Thyroid gland (tissue), 4 donors: Measurements from ENCODE around the gene KCNIP4. TPM values are rescaled to one million over a fixed set of nuclear protein-coding genes. Genes with fewer than 3 reads are reported as not detected.

Experiments used
- DNase-seq, 2 donors: peaks; one replicate each; pipeline ENCODE4 v3.0.0-alpha.2; 2019
- H3K27ac ChIP-seq, 3 donors: fragments of 200-600 bp; sonication (generic); 1 replicate in 2 of 3; 2 replicates in 1 of 3; pipeline ENCODE4 v1.5.1; 2016 to 2019; ENCODE audit warnings: mild to moderate bottlenecking in 1 of 3, moderate library complexity in 1 of 3
- H3K27me3 ChIP-seq: fragments of 200-600 bp; sonication (generic); one replicate; pipeline ENCODE4 v1.5.1; 2019
- H3K36me3 ChIP-seq, 2 donors: fragments of 200-600 bp; sonication (generic); one replicate each; pipeline ENCODE4 v1.5.1; 2016 to 2019
- H3K4me1 ChIP-seq, 2 donors: fragments of 200-600 bp; sonication (generic); one replicate each; pipeline ENCODE4 v1.5.1; 2017 to 2019
- H3K4me3 ChIP-seq, 3 donors: fragments of 200-600 bp; sonication (generic); replicated peaks in 1 of 3; 1 replicate in 2 of 3; 2 replicates in 1 of 3; pipeline ENCODE4 v1.5.1; 2016; ENCODE audit warnings: mild to moderate bottlenecking in 1 of 3
- H3K9me3 ChIP-seq: fragments of 200-600 bp; sonication (generic); one replicate; pipeline ENCODE4 v1.5.1; 2017
- POLR2A ChIP-seq, 2 donors: fragments of 450-650 bp; IDR thresholded peaks; one replicate each; pipeline ENCODE4 v1.6.1; 2017; ENCODE audit warnings: antibody characterized with exemption in 2 of 2, mild to moderate bottlenecking in 2 of 2, moderate library complexity in 1 of 2
- WGBS, 2 donors: methylation state at CpG; one replicate each; pipeline ENCODE4 v1.1.5; 2017; 5-methylcytosine and 5-hydroxymethylcytosine counted together
- intact Hi-C: fragments of 100-400 bp; cut with DNase I; formaldehyde crosslinking; loops from one replicate; pipeline ENCODE4 v1.15.1; 2023
- total RNA-seq, 4 donors: library from RNA; depleted of rRNA; stranded (reverse); fragments of >200 nt; gene quantifications; one replicate each; pipeline ENCODE4 v1.2.3, GENCODE V29; 2016
- TF ChIP-seq, protein P1 (sequence below), 6 experiments: fragments of 200-600 bp in 3 of 6; fragments of 450-650 bp in 3 of 6; sonication (generic) in 3 of 6; IDR thresholded peaks; one replicate each; pipeline ENCODE4 v1.5.1; 2016 to 2019; ENCODE audit warnings: antibody characterized with exemption in 6 of 6, mild to moderate bottlenecking in 2 of 6, inconsistent platforms in 1 of 6, moderate library complexity in 1 of 6

Gene KCNIP4
- total RNA-seq, 4 donors from 2014 or later, result 2.0 to 6.6 (median 4.4) TPM

DNA sequence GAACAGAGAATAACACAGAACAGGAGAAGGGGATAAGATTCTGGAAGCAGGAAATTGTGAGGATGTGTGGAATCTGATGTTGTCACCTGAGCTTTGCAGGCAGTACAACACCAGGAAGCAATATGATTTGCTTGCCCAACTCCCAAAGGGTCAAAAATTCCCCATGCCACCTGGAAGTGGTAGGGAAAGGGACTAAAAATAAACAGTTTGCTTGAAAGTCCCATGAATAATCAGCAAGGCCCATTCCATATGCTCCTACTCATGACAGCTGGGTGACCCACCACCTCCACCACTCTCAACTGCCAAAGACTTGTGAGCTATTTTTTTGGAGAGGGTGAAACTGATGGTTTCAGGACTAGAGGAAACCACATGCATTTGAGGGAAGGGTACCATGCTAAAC is 168.4 kb downstream of the KCNIP4 start:
- no peaks in the 10 kb centered on the region for H3K27me3 ChIP-seq
- H3K9me3 ChIP-seq, result no peaks in the 10 kb centered on the region
- intact Hi-C loops, result no loop called here
- no peaks in the 10 kb centered on the region for H3K4me1 ChIP-seq
- no peak overlapping the region for H3K4me3 ChIP-seq
- H3K27ac ChIP-seq, result no peak overlapping the region
- no peak for TF ChIP-seq POLR2A (IDR thresholded peaks at IDR 0.05)
- TF ChIP-seq, protein P1, sequence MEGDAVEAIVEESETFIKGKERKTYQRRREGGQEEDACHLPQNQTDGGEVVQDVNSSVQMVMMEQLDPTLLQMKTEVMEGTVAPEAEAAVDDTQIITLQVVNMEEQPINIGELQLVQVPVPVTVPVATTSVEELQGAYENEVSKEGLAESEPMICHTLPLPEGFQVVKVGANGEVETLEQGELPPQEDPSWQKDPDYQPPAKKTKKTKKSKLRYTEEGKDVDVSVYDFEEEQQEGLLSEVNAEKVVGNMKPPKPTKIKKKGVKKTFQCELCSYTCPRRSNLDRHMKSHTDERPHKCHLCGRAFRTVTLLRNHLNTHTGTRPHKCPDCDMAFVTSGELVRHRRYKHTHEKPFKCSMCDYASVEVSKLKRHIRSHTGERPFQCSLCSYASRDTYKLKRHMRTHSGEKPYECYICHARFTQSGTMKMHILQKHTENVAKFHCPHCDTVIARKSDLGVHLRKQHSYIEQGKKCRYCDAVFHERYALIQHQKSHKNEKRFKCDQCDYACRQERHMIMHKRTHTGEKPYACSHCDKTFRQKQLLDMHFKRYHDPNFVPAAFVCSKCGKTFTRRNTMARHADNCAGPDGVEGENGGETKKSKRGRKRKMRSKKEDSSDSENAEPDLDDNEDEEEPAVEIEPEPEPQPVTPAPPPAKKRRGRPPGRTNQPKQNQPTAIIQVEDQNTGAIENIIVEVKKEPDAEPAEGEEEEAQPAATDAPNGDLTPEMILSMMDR (IDR thresholded peaks at IDR 0.05), result no peak
- no peaks in the 10 kb centered on the region for H3K36me3 ChIP-seq
- no peak for DNase-seq

DNA sequence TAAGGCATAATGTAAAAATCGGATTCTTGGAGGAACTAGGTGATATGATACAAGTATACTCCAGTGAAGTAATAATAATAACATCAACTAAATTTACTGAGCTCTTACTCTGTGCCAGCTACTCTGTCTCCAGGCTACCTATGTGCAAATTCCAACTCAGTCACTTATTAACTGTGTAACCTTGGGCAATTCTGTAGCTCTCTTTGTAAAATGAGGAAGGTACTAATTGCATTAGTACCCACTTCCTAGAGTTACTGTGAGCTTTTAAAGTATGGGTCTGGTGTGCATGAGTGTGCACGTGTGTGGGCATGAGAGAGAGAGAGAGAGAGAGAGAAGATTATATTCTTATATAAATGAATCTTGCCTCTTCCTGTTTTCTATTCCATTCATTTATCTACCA is 169.9 kb downstream of the KCNIP4 start:
- TF ChIP-seq, protein P1 (IDR thresholded peaks at IDR 0.05), result no peak
- intact Hi-C loops, result no loop called here
- no peaks in the 10 kb centered on the region for H3K36me3 ChIP-seq
- H3K27me3 ChIP-seq, result no peaks in the 10 kb centered on the region
- no peaks in the 10 kb centered on the region for H3K4me1 ChIP-seq
- no peaks in the 10 kb centered on the region for H3K9me3 ChIP-seq
- no peak overlapping the region for H3K4me3 ChIP-seq
- 61 to 76% methylated on average over 2 of the region's 2 CpGs for WGBS, 2 donors
- H3K27ac ChIP-seq, result no peak overlapping the region
- DNase-seq, result no peak

DNA sequence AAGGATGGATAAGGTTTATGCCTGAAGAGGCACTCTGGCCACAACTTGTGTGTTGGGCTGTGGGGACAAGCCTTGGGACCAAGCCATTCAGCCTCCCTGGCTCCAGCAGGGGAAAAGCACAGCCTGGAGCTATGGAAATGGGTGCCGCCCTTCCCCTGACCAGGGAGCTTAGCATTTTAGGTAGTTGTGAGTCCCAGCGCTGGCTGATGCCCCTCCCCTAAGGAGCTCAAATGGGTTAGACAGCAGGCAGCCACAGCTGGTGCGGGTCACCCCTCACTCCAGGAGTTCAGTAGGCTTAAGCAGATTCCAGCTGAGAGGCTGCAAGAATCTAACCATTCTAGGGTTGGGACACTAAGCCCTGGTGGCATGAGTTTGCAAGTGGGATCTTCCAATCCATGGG is 172.9 kb downstream of the KCNIP4 start:
- H3K36me3 ChIP-seq, result no peaks in the 10 kb centered on the region
- WGBS, 2 donors, result 92 to 96% methylated on average over 2 to 3 of the region's 3 CpGs

DNA sequence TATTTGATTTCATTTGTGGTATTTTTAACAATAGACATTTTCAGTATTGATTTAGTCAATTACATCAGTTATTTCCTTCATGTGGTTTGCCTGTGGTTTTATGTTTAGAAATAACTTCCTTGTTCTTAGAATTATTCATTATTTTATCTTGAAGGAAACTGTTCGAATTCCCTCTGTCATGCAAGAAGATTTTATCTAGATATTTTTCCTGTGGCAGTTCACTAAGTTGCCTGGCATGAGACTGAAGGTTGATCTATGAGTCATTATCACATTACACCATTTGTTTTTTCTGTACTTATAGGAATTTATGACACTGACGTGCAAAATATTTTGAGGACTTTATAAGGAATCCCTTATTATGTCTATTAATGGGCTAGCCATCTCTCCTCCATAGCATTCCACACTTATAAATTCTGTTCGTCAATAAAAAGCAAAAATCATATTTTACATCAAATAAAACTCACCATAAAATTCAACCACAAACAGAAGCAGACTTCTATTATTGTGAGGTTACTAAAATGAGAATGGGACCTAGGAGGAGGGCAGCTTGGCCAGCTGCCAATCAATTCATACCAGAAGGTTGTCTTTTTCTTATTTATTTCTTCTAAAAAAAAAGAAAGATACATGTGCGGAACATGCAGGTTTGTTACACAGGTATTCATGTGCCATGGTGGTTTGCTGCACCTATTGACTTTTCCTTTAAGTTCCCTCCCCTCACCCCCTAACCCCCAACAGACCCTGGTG is 179.0 kb downstream of the KCNIP4 start:
- 65 to 72% methylated on average over 4 of the region's 4 CpGs for WGBS, 2 donors
- Histone ChIP-seq H3K9me3 (no peaks in the 10 kb centered on the region), H3K27ac (no peak overlapping the region), H3K4me1 (no peaks in the 10 kb centered on the region), H3K27me3 (no peaks in the 10 kb centered on the region), H3K4me3 (no peak overlapping the region), H3K36me3 (no peaks in the 10 kb centered on the region)
- no peak for DNase-seq
- TF ChIP-seq, protein P1 (IDR thresholded peaks at IDR 0.05), result no peak
- no peak for TF ChIP-seq POLR2A (IDR thresholded peaks at IDR 0.05)
- intact Hi-C loops, result no loop called here

More for the DNA sequence above, 172.9 kb downstream of the KCNIP4 start:
- H3K9me3 ChIP-seq, result no peaks in the 10 kb centered on the region
- H3K27ac ChIP-seq, result no peak overlapping the region
- no peak overlapping the region for H3K4me3 ChIP-seq
- intact Hi-C loops, result no loop called here
- H3K27me3 ChIP-seq, result no peaks in the 10 kb centered on the region
- no peak for TF ChIP-seq POLR2A (IDR thresholded peaks at IDR 0.05)
- H3K4me1 ChIP-seq, result no peaks in the 10 kb centered on the region
- DNase-seq, result no peak

DNA sequence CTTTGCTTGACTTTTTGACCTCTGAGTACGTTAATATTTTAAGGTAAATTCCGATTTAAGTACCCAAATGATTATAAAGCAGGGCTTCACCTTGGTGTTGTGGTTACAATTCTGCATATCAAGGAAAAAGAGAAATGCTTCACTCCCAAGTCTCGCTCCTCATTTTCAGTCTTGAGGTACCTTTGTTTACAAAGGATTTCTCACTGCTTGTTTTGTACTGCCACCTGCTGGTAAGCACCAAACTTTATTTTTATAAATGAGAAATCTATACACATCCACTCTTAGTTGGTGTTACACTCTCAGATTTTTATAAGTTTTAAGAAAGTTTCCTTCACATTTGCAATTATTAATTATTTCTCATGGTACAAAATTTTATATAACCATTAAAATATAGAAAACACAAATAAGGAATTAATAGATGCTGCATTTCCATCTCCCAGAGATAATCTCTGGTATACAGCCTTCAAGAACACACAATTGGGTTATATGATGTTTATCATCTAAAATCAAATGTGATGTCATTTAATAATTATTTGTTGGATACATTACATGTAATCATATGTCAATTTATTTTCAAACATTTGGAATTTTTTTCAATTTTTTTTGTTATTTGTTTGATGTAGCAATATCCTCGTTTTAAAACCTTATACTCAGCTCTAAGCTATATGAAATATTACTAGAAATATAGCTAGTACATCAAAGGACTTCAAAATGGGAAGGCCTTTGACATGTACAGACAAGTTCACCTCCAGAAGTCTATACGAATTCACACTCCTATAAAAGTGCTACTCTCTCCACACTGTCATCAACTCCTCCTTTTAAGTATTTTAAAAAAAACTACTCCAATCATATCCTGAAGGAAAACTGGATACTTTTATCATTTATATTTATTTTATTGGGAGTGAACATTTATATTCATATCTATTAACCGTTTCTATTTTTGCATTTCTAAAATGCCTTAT is 179.9 kb downstream of the KCNIP4 start:
- no peaks in the 10 kb centered on the region for H3K9me3 ChIP-seq
- DNase-seq, result peak in 1 of 2 donors; percentile 12
- no peaks in the 10 kb centered on the region for H3K27me3 ChIP-seq
- H3K27ac ChIP-seq, result no peak overlapping the region
- 37 to 40% methylated on average over 6 of the region's 6 CpGs for WGBS, 2 donors
- H3K4me3 ChIP-seq, result no peak overlapping the region
- intact Hi-C loops, result no loop called here
- no peaks in the 10 kb centered on the region for H3K4me1 ChIP-seq
- TF ChIP-seq POLR2A (IDR thresholded peaks at IDR 0.05), result no peak
- TF ChIP-seq, protein P1 (IDR thresholded peaks at IDR 0.05), result peak in 5 of 6 experiments; percentile 33 to 77 (median 63)
- H3K36me3 ChIP-seq, result no peaks in the 10 kb centered on the region
